Thyroid gland (tissue), 4 donors: ENCODE measurements around the gene ROPN1L. TPM values are rescaled to one million over a fixed set of nuclear protein-coding genes. Genes with fewer than 3 reads are reported as not detected.

Experiments used
- DNase-seq, 2 donors: peaks; one replicate each; pipeline ENCODE4 v3.0.0-alpha.2; 2019
- H3K27ac ChIP-seq, 3 donors: fragments of 200-600 bp; sonication (generic); 1 replicate in 2 of 3; 2 replicates in 1 of 3; pipeline ENCODE4 v1.5.1; 2016 to 2019; ENCODE audit warnings: mild to moderate bottlenecking in 1 of 3, moderate library complexity in 1 of 3
- H3K27me3 ChIP-seq: fragments of 200-600 bp; sonication (generic); one replicate; pipeline ENCODE4 v1.5.1; 2019
- H3K36me3 ChIP-seq, 2 donors: fragments of 200-600 bp; sonication (generic); one replicate each; pipeline ENCODE4 v1.5.1; 2016 to 2019
- H3K4me1 ChIP-seq, 2 donors: fragments of 200-600 bp; sonication (generic); one replicate each; pipeline ENCODE4 v1.5.1; 2017 to 2019
- H3K4me3 ChIP-seq, 3 donors: fragments of 200-600 bp; sonication (generic); replicated peaks in 1 of 3; 1 replicate in 2 of 3; 2 replicates in 1 of 3; pipeline ENCODE4 v1.5.1; 2016; ENCODE audit warnings: mild to moderate bottlenecking in 1 of 3
- H3K9me3 ChIP-seq: fragments of 200-600 bp; sonication (generic); one replicate; pipeline ENCODE4 v1.5.1; 2017
- CTCF ChIP-seq, 6 experiments: fragments of 200-600 bp in 3 of 6; fragments of 450-650 bp in 3 of 6; sonication (generic) in 3 of 6; IDR thresholded peaks; one replicate each; pipeline ENCODE4 v1.5.1; 2016 to 2019; ENCODE audit warnings: antibody characterized with exemption in 6 of 6, mild to moderate bottlenecking in 2 of 6, inconsistent platforms in 1 of 6, moderate library complexity in 1 of 6
- POLR2A ChIP-seq, 2 donors: fragments of 450-650 bp; IDR thresholded peaks; one replicate each; pipeline ENCODE4 v1.6.1; 2017; ENCODE audit warnings: antibody characterized with exemption in 2 of 2, mild to moderate bottlenecking in 2 of 2, moderate library complexity in 1 of 2
- WGBS, 2 donors: methylation state at CpG; one replicate each; pipeline ENCODE4 v1.1.5; 2017; 5-methylcytosine and 5-hydroxymethylcytosine counted together
- intact Hi-C: fragments of 100-400 bp; cut with DNase I; formaldehyde crosslinking; loops from one replicate; pipeline ENCODE4 v1.15.1; 2023
- total RNA-seq, 4 donors: library from RNA; depleted of rRNA; stranded (reverse); fragments of >200 nt; gene quantifications; one replicate each; pipeline ENCODE4 v1.2.3, GENCODE V29; 2016

Gene ROPN1L
- total RNA-seq, 4 donors from 2014 or later: 2.0 to 3.0 (median 2.1) TPM; not detected in 1

GRCh38 chr5:10470669-10471068 is 29.0 kb downstream of the ROPN1L start:
- Histone ChIP-seq H3K27ac (no peak overlapping the region), H3K4me3 (no peak overlapping the region), H3K9me3 (no peaks in the 10 kb centered on the region), H3K4me1 (peaks cover 16 to 19% of the 10 kb centered on the region in 2 donors), H3K27me3 (no peaks in the 10 kb centered on the region), H3K36me3 (no peaks in the 10 kb centered on the region)
- 90 to 94% methylated on average over 10 of the region's 10 CpGs for WGBS, 2 donors
- TF ChIP-seq CTCF (IDR thresholded peaks at IDR 0.05): no peak
- no peak for TF ChIP-seq POLR2A (IDR thresholded peaks at IDR 0.05)
- intact Hi-C loops: no loop called here
- no peak for DNase-seq

DNA sequence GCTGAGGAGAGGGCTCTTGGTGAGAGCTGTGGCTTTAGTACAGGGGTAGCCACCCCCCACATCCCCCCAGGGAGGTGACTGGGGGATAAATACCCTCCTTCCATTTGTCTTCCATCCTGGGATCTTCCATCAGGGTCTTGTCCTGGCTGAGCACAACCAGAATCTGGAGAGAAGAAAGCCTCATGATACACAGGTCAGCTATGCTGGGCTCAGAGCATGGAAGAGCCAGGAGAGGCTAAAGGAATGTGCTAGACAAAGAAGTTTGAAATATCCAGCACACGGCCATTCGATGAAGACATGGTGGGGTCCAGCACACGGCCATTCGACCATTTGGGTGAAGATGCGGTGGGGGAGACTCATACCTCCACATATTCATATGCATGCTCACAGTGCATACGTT is 30.0 kb downstream of the ROPN1L start:
- H3K36me3 ChIP-seq: no peaks in the 10 kb centered on the region
- peaks cover 15 to 17% of the 10 kb centered on the region in 2 donors for H3K4me1 ChIP-seq
- DNase-seq: no peak
- H3K27ac ChIP-seq: no peak overlapping the region
- H3K27me3 ChIP-seq: no peaks in the 10 kb centered on the region
- TF ChIP-seq CTCF (IDR thresholded peaks at IDR 0.05) (no peak), POLR2A (IDR thresholded peaks at IDR 0.05) (no peak)
- intact Hi-C loops: no loop called here
- WGBS, 2 donors: 94 to 95% methylated on average over 6 of the region's 6 CpGs
- H3K4me3 ChIP-seq: no peak overlapping the region
- no peaks in the 10 kb centered on the region for H3K9me3 ChIP-seq

DNA sequence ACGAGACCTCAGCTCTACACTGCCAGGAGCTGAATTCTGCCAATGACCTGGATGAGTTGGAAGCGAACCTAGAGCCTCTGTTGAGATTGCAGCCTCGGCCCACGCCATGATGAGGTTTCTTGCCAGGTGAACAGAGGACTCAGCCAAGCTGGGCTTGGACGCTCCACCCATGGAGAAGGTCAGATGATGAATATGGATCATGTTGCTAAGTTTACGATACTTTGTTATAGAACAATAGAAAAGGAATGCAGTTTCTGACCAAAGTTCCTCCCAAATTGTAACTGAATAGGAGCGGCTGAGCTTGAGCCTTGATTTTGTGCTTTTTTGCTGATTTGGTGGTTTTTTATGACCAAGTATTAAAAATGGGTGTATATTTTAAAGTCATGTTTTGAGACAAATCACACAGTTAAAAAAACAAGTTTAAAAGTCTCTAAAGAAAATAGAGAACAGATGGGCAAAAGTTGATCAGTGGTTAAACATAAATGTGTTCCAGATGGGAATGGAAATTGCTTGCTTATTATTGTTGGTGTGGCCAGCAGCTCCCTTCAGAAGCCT is 32.9 kb downstream of the ROPN1L start:
- Histone ChIP-seq H3K27me3 (no peaks in the 10 kb centered on the region), H3K9me3 (no peaks in the 10 kb centered on the region), H3K4me1 (peaks cover 0 to 6% of the 10 kb centered on the region in 2 donors), H3K4me3 (no peak overlapping the region), H3K27ac (no peak overlapping the region), H3K36me3 (no peaks in the 10 kb centered on the region)
- DNase-seq: no peak
- 88 to 93% methylated on average over 7 of the region's 7 CpGs for WGBS, 2 donors
- intact Hi-C loops: no loop called here
- TF ChIP-seq CTCF (IDR thresholded peaks at IDR 0.05): no peak
- TF ChIP-seq POLR2A (IDR thresholded peaks at IDR 0.05): no peak

- intact Hi-C loops: no loop called here
- no peak for TF ChIP-seq POLR2A (IDR thresholded peaks at IDR 0.05)
- TF ChIP-seq CTCF (IDR thresholded peaks at IDR 0.05): no peak
- H3K36me3 ChIP-seq: no peaks in the 10 kb centered on the region
- no peak overlapping the region for H3K27ac ChIP-seq
- H3K4me1 ChIP-seq: peaks cover 0 to 6% of the 10 kb centered on the region in 2 donors
- H3K4me3 ChIP-seq: no peak overlapping the region
- 89 to 92% methylated on average over 12 of the region's 12 CpGs for WGBS, 2 donors
- H3K27me3 ChIP-seq: no peaks in the 10 kb centered on the region
- no peak for DNase-seq
- no peaks in the 10 kb centered on the region for H3K9me3 ChIP-seq
These were observed 34.4 kb downstream of the ROPN1L start for GRCh38 chr5:10475931-10476676.

DNA sequence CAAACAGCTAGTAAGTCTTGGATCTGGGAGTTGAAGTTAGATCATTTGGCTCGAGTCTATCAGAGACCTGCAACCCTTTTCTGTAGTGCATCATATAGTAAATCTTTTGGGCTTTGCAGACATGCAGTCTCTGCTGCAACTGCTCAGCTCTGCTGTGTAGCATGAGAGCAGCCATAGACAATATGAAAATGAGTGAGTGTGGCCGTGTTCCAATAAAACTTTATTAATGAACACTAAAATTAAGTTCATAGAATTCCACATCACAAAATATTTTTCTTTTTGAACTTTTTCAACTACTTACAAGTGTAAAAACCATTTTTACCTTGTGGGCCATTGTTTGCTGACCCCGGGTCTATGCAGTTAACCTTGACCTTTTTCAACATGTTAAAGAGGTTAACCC is 35.2 kb downstream of the ROPN1L start:
- no peak for DNase-seq
- H3K36me3 ChIP-seq: no peaks in the 10 kb centered on the region
- intact Hi-C loops: no loop called here
- peaks cover 0 to 6% of the 10 kb centered on the region in 2 donors for H3K4me1 ChIP-seq
- H3K27ac ChIP-seq: no peak overlapping the region
- TF ChIP-seq POLR2A (IDR thresholded peaks at IDR 0.05): no peak
- TF ChIP-seq CTCF (IDR thresholded peaks at IDR 0.05): no peak
- 88 to 92% methylated on average over 3 of the region's 3 CpGs for WGBS, 2 donors
- no peak overlapping the region for H3K4me3 ChIP-seq
- H3K27me3 ChIP-seq: no peaks in the 10 kb centered on the region
- H3K9me3 ChIP-seq: no peaks in the 10 kb centered on the region
